HT-29 (cell line): ENCODE results near the gene ACACA. TPM values are rescaled to one million over a fixed set of nuclear protein-coding genes. Genes with fewer than 3 reads are reported as not detected.
A peak's percentile ranks its signal among the peaks of the same experiment; 100 is the strongest.
"Not testable (repeated sequence)": the region's sequence is repeated elsewhere in the genome, so short reads cannot be mapped to it uniquely, and the experiment has no call there.

Source experiments
- DNase-seq: peaks from one replicate; pipeline ENCODE4 v3.0.0-alpha.2; 2015; ENCODE audit warnings: low spot score
- total RNA-seq: library from RNA; depleted of rRNA; stranded (reverse); fragments of >200 nt; shearing (Covaris generic); gene quantifications from 2 replicates; pipeline ENCODE4 v1.2.3, GENCODE V29; 2014

The ACACA gene
- total RNA-seq, 1 experiment from 2014 or later, result 111 TPM

GRCh38 chr17:37393352-37393751, 13.3 kb downstream of the ACACA start:
- DNase-seq, result no peak

- no peak for DNase-seq
These were observed 14.5 kb downstream of the ACACA start for GRCh38 chr17:37392024-37392590.

- DNase-seq, result no peak
These were observed 15.5 kb downstream of the ACACA start for GRCh38 chr17:37391146-37391545.

GRCh38 chr17:37389160-37389559, 17.5 kb downstream of the ACACA start:
- no peak for DNase-seq

- no peak for DNase-seq
These were observed 18.4 kb downstream of the ACACA start for GRCh38 chr17:37388266-37388665.

- DNase-seq, result no peak
These were observed 20.2 kb downstream of the ACACA start for GRCh38 chr17:37386462-37386861.

GRCh38 chr17:37385474-37385990, 21.1 kb downstream of the ACACA start:
- DNase-seq, result no peak

- no peak for DNase-seq
These were observed 22.0 kb downstream of the ACACA start for GRCh38 chr17:37384560-37385149.

GRCh38 chr17:37382056-37382455, 24.6 kb downstream of the ACACA start:
- DNase-seq, result no peak

- no peak for DNase-seq
These were observed 30.9 kb downstream of the ACACA start, which contains the start of gene C17orf78 for GRCh38 chr17:37375706-37376105. Gene C17orf78, plus strand, starts transcription at chr17:37375985. Its CDS starts 108 bp downstream, at chr17:37376093.

- DNase-seq, result peak; percentile 99
These were observed 33.0 kb downstream of the ACACA start for GRCh38 chr17:37373530-37374159.

GRCh38 chr17:37368577-37368976, 38.1 kb downstream of the ACACA start:
- no peak for DNase-seq

GRCh38 chr17:37365589-37365988, 41.0 kb downstream of the ACACA start:
- DNase-seq, result no peak

GRCh38 chr17:37361543-37361942, 45.1 kb downstream of the ACACA start:
- DNase-seq, result peak; percentile 63

GRCh38 chr17:37360632-37361031, 46.0 kb downstream of the ACACA start:
- DNase-seq, result peak; percentile 57

- DNase-seq, result no peak
These were observed 46.9 kb downstream of the ACACA start for GRCh38 chr17:37359682-37360188.

- DNase-seq, result peak; percentile 99
These were observed 47.6 kb downstream of the ACACA start for GRCh38 chr17:37358830-37359681.

GRCh38 chr17:37358098-37358829, 48.4 kb downstream of the ACACA start:
- peak; percentile 82 for DNase-seq

GRCh38 chr17:37356796-37357569, 49.7 kb downstream of the ACACA start:
- DNase-seq, result peak; percentile 85

- not testable (repeated sequence) for DNase-seq
These were observed 59.7 kb downstream of the ACACA start for GRCh38 chr17:37346863-37347402.
